GM15510 (cell line): ENCODE data around the gene MDH2.

Source experiments
- POLR2A ChIP-seq: IDR thresholded peaks from 3 replicates; pipeline ENCODE4 v1.6.1; 2011; ENCODE audit warnings: borderline replicate concordance; ENCODE audit not compliant: insufficient read length; ENCODE audit errors: extremely low read depth

The MDH2 gene, protein sequence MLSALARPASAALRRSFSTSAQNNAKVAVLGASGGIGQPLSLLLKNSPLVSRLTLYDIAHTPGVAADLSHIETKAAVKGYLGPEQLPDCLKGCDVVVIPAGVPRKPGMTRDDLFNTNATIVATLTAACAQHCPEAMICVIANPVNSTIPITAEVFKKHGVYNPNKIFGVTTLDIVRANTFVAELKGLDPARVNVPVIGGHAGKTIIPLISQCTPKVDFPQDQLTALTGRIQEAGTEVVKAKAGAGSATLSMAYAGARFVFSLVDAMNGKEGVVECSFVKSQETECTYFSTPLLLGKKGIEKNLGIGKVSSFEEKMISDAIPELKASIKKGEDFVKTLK

DNA sequence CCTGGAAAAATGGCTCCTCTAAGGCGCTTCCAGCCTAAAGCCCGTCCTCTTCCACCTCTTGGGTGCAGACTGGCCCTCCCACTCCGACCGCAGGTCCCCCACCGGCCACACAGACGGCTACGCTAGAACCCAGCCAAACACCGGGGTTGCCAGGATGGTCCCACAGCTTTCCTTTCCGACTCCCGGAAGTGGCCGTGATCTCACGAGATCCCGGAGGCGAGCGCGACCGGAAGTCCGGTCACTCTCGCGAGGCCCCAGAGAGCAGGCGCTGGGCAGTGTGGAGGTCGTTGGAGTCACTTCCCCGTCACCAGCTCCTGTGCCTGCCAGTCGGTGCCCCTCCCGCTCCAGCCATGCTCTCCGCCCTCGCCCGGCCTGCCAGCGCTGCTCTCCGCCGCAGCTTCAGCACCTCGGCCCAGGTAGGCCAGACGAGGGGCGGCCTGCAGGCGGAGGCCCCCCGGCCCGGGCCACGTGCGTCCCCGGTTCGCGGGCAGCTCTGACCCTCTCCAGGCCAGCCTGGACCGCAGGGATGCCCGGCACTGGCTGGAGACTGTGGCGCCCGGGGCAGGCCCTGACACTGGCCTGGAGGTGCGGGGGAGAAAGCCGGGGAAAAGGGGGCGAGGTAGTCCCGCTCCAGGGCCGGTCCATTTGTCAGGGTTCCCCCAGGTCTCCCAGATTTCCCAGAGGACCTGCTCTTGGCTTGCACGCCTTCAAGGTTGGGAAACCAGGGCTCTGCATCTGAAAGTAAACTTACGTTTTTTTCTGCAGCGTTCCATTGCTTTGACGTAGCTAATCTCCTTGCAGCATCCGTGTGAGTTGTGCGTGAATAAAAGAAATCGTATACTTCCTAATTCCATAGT is at the start of gene MDH2, which contains the start of gene STYXL1:
MDH2 (plus strand) TSS at position 296 of the 857 bp plus-strand sequence; CDS start at position 351, 55 bp downstream.
STYXL1 (minus strand) TSS at position 190 of the 857 bp plus-strand sequence. CDS start 17,477 bp downstream, outside the sequence.
- peak; percentile 90 for TF ChIP-seq POLR2A

DNA sequence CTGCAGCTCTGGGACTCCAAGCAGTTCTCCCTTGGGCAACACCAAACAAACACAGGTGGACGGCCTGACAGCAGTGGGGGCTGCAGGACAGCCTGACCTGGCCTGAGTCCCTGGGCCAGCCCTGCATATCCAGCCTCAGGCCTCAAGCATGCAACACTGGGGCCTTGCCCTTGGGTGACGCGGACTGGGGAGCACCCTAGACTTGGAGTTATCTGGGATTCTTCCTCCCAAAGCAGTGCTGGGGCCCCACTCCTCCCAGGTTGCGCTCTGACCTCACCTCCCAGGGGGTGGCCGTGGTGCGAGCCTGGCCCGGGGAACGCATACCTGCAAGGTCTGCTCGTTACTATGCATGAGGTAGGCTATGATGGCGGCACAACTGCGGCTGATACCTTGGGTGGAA is 47.3 kb upstream of the MDH2 start:
- TF ChIP-seq POLR2A: no peak

DNA sequence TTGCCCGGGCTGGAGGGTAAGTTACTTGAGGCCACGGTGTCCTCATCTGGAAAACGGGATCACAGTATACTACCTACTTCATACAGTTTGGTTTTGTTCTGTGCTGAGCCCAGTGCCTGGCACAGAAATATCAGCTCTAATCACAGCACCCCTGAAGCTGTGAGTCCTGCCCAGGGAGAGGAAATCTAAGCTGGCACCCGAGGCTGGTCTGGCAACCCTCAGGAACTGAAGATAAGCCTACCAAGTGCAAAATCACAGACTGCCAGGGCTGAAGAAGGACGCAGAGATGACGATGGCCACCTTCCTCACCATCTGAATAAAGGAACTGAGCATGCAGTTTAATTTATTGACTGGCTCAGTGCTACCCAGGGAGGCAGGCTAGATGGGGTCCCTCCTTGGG is 45.8 kb upstream of the MDH2 start:
- no peak for TF ChIP-seq POLR2A

DNA sequence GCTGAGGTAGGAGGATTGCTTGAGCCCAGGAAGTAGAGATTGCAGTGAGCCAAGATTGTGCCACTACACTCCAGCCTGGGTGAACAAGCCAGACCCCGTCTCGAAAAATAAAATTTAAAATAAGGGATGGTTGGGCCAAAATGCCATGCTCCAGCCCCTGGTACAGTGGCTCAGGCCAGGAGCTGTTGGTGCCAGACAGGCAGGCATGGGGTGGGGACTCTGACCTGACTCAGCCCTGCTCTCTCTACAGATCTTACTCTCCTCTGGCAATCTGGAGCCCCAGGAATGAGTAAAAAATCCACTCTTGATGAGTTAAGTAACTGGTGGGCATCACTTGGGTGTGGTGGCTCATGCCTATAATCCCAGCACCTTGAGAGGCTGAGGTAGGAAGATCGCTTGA is 45.1 kb upstream of the MDH2 start:
- TF ChIP-seq POLR2A: no peak

DNA sequence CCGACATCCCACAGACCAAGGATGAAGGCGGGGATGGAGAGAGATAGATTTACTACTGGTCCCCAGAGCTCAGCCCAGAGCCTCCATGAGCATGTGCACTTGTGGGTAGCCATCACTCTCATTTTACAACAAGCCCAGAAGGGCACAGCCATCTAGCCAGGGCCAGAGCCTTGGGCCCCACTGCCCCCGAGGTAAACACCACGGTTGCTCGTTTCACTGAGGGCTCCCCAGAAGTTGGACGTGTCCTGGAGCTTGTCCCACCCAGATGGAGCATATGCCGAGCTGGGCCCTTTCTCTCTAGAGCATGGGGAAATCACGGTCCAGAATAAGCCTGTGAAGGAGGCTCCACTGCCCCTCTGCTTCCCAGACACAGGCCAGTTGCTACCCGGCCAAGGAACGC is 44.6 kb upstream of the MDH2 start:
- no peak for TF ChIP-seq POLR2A

DNA sequence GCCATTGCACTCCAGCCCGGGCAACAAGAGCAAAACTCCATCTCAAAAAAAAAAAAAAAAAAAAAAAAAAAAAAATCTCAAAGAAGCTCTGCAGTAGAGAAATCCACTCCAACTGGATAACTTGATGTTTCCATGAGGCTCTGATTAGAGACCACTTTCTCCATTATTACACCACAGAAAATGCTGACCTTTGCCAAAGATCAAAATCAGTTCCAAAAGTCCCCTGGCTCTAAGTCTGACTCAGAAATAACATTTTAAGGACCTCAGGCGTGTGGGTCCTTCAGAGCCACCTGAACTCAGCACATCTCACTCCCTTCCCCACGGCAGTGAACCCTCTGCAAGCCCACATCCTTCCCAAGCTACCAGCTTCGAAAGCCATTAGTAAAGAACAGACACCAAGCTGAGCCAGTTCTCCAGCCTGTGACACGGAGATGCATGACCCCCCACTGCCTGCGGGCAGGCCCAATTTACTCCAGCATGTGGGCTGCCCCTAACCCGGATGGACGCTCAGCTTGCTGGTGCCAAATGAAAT is 39.7 kb upstream of the MDH2 start:
- TF ChIP-seq POLR2A: no peak

DNA sequence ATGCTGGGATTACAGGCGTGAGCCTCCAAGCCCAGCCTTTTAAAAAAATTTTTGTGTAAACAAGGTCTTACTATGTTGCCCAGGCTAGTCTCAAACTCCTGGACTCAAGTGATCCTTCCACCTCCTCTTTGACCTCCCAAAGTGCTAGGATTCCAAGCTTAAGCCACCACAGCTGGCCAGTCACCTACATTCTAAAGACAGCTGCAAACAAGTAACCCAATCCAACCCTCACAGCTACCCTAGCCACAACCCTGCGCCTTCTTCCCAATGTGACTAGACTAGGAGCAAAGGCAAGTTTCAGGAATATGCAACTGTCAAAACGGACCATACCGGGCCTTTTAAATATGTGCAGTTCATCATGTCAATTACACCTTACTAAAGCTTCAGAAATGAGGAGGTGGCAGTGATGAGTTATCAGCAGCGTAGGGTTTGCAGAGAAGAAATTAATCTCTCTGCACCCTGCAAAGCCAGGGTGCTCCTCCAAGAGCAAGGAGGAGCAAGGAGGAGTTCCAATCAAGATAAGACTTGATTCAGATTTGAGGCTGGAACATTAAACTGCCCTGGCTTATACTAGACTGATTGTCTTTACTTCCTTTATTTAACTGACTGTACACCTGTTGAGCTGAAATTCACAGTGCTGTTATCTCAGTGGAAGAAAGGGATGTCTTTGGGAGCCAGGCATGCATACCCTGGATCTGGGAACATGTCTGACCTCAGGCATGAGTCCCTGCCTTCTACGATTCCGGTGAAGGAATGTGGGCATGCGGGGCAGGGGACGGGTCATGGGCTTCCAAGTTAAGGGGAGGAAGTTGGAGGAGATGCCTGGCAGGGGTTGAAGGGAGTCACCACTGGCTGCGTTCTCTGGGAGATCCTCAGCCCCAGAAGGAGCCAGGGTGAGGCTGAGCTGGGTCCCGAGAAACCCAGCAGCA is 38.0 kb upstream of the MDH2 start:
- TF ChIP-seq POLR2A: no peak

DNA sequence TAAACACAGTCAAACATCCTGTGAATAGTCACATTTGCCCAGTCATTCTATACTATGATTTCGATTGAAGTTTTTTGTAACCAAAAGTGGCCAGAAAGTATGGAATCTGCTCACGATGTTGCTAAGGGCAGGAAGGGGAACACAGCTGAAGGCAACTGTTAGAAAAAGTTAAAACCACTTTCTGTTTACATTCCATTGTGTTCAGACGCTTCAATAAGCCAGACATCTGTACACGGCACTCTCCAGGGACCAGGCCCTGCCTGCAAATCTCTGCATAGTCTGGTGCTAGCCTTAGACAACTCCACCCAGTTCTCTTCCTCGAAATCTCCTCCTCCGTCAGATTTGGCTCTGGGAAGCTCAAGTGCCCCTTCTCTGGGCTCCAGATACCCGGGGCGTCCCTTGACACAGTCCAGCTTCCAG is 36.5 kb upstream of the MDH2 start:
- no peak for TF ChIP-seq POLR2A

DNA sequence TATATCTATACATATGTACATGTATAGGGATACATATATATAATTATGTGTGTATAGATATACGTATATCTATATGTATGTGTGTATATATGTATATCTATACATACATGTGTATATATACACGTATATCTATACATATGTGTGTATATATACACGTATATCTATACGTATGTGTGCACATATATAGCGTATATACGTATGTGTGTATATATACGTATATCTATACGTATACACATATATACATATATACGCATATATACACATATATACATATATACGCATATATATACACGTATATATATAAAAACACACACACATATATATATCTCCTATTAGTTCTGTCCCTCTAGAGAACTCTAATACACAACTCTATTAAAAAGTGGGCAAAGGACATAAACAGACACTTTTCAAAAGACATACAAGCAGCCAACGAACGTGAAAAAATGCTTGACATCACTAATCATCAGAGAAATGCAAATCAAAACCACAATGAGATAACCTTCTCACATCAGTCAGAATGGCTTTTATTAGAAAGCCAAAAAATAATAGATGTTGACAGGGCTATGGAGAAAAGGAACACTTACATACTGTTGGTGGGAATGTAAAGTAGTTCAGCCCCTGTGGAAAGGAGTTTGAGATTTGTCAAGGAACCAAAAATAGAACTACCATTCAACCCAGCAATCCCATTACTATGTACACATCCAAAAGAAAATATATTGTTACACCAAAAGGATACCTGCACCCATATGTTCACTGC is 31.5 kb upstream of the MDH2 start:
- no peak for TF ChIP-seq POLR2A

DNA sequence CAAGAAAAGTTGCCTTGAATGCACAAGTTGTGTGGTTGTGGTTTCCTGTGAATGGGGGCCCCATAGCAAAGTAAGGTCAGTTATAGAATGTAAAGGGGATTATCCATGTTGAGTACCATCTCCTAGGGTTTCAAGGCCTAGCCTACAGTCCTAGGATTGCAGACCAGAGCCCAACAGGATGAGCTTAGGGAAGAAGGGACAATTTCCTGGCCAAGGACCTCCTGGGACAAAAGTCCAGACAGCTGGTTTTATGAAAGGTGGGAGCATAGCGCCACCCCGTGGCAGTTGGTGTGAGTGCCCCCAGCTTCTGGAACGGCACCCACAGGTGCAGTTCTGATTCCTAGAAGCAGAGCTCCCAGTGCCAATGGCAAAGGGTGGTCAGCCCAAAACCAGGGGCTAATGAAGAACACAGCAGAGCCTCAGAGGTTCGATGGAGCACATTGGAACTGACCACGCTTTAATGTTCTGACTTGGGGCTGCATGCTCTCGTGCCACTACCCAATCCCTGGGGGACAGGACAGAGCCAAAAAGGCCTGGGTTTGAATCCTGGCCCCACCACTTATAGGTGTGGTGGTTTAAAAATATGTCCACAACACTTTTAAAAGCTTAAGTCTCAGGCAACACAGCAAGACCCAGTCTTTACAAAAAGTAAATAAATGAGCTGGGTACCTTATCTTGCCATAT is 27.7 kb upstream of the MDH2 start:
- TF ChIP-seq POLR2A: no peak

DNA sequence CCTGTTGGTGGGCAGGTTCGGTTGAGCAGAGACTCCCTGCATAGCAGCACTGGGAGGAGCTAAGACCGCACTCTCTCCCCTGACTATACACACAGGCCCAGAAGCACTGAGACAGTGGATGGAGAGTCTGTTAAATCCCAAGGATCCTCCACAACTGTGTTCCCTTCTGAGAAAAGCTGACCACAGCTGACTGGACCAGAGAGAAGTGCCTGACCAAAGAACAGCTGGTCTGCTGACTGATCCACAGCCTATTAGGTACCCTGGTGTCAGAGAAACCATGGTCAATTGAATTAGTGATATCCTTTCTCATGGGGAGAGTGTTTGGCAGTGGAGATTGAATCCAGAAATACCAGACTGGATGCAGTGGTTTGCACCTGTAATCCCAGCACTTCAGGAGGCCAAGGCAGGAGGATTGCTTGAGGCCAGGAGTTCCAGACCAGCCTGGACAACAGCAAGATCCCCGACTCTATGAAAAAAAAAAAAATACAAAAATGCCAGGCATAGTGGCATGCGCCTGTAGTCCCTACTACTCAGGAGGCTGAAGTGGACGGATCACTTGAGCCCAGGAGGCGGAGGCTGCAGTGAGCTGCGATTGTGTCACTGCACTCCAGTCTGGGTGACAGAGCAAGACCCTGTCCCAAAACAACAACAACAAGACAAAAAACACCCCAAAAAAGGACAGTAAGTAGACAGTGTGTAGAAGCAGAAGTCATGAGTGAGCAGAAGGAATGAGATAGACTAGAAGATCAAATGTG is 25.7 kb upstream of the MDH2 start:
- TF ChIP-seq POLR2A: no peak

DNA sequence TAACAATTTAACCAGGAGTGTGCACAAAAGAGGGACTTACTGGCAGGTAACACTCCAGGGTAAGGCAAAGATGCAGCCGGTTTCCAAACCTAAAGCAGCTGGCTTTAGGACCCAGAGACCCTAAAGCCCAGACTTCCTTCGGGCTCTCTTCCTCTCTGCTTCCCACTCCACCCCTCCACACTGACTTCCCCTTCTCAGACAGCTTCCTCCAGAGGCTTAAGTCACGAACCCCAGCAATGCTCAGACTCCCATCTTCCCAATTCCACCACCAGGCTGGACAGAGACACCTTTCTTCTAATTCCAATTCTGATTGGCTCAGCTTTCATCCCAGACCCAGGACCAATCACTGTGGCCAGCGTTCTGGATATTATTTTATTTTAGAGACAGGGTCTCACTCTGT is 24.9 kb upstream of the MDH2 start:
- no peak for TF ChIP-seq POLR2A
